CMK (cell line): ENCODE results near the gene HNRNPA3.
"Not testable (repeated sequence)": the region's sequence is repeated elsewhere in the genome, so short reads cannot be mapped to it uniquely, and the experiment has no call there.

ENCODE experiments used
- DNase-seq: peaks from one replicate; pipeline ENCODE4 v3.0.0-alpha.2; 2010; ENCODE audit warnings: low read depth

HNRNPA3 gene

GRCh38 chr2:177188482-177189469, 23.8 kb upstream of the HNRNPA3 start:
- DNase-seq = no peak

GRCh38 chr2:177190941-177191340, 21.7 kb upstream of the HNRNPA3 start:
- DNase-seq = no peak

GRCh38 chr2:177192788-177193187, 19.8 kb upstream of the HNRNPA3 start:
- no peak for DNase-seq

- DNase-seq = no peak
These were observed 19.4 kb upstream of the HNRNPA3 start for GRCh38 chr2:177193240-177193639.

- no peak for DNase-seq
These were observed 17.4 kb upstream of the HNRNPA3 start for GRCh38 chr2:177195194-177195593.

- DNase-seq = not testable (repeated sequence)
These were observed 12.2 kb upstream of the HNRNPA3 start for GRCh38 chr2:177200419-177200818.

- no peak for DNase-seq
These were observed 10.7 kb upstream of the HNRNPA3 start for GRCh38 chr2:177201919-177202346.

- DNase-seq = no peak
These were observed 8.2 kb upstream of the HNRNPA3 start for GRCh38 chr2:177204417-177204816.

GRCh38 chr2:177207101-177207500, 5.5 kb upstream of the HNRNPA3 start:
- DNase-seq = no peak

- DNase-seq = no peak
These were observed 1.4 kb upstream of the HNRNPA3 start for GRCh38 chr2:177211169-177211568.

- DNase-seq = no peak
These were observed 953 bp upstream of the HNRNPA3 start for GRCh38 chr2:177211576-177212105.

GRCh38 chr2:177212891-177213856, 580 bp downstream of the HNRNPA3 start:
- peak; percentile 65 for DNase-seq

GRCh38 chr2:177217247-177217843, 4.8 kb downstream of the HNRNPA3 start:
- no peak for DNase-seq

GRCh38 chr2:177219787-177220186, 7.2 kb downstream of the HNRNPA3 start:
- not testable (repeated sequence) for DNase-seq

- no peak for DNase-seq
These were observed 8.9 kb downstream of the HNRNPA3 start for GRCh38 chr2:177221534-177221933.

- DNase-seq = no peak
These were observed 9.4 kb downstream of the HNRNPA3 start for GRCh38 chr2:177221970-177222369.

- DNase-seq = not testable (repeated sequence)
These were observed 10.8 kb downstream of the HNRNPA3 start for GRCh38 chr2:177223436-177223835.

- DNase-seq = no peak
These were observed 13.4 kb downstream of the HNRNPA3 start for GRCh38 chr2:177225965-177226360.

- no peak for DNase-seq
These were observed 17.0 kb downstream of the HNRNPA3 start for GRCh38 chr2:177229442-177230242.

GRCh38 chr2:177231270-177231669, 18.7 kb downstream of the HNRNPA3 start:
- no peak for DNase-seq
